ENCODE data around the gene ADGRG1. TPM values are rescaled to one million over a fixed set of nuclear protein-coding genes. Genes with fewer than 3 reads are reported as not detected.
"Not testable (repeated sequence)": the region's sequence is repeated elsewhere in the genome, so short reads cannot be mapped to it uniquely, and the experiment has no call there.

Gene ADGRG1
- total RNA-seq, 1 experiment from 2014 or later = 138 TPM

DNA sequence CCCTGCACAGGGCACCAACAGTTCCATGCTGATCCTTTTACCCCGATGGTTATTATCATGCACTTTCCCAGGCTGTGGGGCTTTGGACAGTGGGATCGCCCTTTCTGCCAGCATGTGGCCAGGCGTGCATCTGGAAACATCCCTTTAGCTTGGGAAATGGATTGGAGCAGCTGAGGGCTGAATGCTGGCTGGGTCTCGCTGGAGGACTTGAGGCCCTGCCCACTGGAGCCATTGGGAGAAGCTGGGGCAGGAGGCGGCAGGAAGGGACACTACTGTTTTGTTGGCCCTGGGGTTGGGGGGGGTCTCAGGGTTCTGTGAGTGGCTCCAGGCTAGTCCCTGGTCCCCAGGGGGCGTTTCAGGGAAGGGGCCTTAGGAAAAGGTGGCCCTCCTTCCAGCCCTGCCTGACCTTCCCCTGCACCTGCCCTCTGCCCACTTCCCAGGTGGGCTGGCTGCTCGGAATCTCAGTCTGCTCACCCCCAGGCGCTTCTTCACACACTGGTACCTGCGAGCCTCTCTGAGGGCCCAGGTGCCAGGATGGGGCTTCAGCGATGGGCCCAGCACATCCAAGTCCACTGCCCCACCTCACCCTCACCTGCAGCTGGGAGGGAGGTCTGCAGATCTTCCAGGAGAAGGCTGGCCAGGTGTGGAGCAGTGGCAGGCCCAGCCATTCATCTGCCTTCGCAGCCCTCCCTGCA, 38.1 kb downstream of the ADGRG1 start:
- DNase-seq (ENCODE audit: low spot score) = no peak

- DNase-seq (ENCODE audit: low spot score) = no peak
These were observed 38.7 kb downstream of the ADGRG1 start for GRCh38 chr16:57667048-57667525.

DNA sequence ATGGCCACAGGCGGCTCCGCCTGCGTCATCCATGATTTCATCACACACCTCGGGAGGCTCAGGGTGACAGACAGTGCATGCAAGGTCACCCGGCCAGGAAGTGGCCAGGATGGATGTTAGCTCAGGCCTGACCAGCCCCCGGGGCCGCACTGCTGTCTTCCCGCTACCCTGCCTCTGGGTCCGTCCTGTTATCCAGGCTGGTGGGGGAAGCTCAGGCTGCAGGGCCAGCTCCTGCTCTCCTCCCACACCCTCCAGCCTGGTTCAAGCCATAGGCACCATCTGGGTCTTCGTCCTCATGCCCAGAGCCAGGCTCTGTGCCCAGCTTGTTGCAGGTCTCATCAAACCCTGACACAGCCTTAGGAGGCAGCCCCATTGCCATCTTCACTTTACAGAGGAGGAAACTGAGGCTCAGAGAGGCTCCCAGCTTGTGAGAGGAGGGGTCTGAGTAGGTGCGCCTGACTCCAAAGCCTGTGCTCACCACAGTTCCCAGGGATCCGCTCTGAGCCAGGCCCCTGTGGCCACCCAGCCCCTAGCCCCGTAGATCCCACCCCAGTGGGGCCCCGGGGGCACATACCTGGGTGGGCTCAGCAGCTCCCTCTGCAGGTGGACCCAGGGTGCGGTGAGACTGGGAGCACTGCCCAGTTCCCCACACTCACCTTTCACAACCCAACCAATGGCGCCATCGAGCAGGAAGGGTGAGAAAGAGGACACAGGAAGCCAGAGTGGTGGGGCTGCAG, 39.3 kb downstream of the ADGRG1 start:
- DNase-seq (ENCODE audit: low spot score) = no peak

- no peak for DNase-seq (ENCODE audit: low spot score)
These were observed 39.8 kb downstream of the ADGRG1 start, which contains the start of gene ADGRG3 for GRCh38 chr16:57668263-57668571. Gene ADGRG3 (plus strand): TSS chr16:57668306. CDS start chr16:57668348, 42 bp downstream.

GRCh38 chr16:57668630-57669475, 40.4 kb downstream of the ADGRG1 start:
- no peak for DNase-seq (ENCODE audit: low spot score)

DNA sequence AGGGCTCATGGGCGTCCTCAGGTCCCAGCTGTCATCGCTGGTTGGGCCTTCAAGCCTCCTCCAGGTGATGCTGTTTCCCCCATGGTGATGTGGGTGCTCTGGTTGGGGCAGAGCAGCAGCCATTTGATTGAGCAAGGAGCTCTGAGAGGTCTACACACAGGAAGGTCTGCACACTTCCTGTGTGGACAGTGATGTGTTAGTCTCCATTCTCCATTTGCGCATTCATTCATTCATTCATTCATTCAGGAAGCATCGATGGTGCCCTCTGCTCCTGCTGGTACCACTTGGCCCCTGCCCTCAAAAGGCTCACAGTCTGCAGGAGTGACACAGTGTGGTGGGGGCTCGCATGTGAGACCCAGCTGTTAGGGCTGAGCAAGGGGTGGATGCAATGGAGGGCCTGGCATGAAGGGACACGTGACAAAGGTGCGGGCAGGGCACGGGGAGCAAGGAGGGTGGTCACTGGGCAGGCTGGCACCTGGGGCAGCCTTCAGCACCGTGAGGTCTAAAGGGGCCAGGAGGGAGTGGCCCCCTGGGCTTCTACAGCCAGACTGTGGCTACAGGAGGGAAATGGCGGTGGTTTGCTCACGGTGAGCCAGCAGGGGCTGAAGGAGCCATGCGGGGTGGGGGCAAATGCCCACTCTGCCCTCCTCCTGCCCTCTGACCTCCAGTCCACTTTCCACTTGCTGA, 41.2 kb downstream of the ADGRG1 start:
- DNase-seq (ENCODE audit: low spot score) = no peak

- no peak for DNase-seq (ENCODE audit: low spot score)
These were observed 41.8 kb downstream of the ADGRG1 start for GRCh38 chr16:57670196-57670595.

GRCh38 chr16:57671451-57671850, 43.0 kb downstream of the ADGRG1 start:
- not testable (repeated sequence) for DNase-seq (ENCODE audit: low spot score)

DNA sequence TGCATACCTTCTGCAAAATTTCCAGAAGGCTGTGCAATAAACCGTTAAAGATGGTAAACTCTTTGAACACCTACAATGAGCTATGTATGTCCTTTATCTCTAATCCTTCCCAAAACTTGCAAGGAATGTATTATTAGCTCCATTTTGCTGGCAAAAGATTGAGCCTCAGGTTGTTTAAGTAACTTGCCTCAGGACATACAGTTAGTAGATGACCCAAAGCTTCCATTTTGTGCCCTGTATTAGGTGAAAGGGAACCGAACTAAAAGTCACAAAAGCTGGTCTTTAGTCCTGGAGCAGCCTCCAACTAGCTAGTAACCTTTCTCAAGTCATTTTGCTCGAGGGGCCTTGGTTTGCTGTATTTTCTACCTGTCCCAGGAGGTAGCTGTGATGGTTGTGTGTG, 44.0 kb downstream of the ADGRG1 start:
- DNase-seq (ENCODE audit: low spot score) = no peak

DNA sequence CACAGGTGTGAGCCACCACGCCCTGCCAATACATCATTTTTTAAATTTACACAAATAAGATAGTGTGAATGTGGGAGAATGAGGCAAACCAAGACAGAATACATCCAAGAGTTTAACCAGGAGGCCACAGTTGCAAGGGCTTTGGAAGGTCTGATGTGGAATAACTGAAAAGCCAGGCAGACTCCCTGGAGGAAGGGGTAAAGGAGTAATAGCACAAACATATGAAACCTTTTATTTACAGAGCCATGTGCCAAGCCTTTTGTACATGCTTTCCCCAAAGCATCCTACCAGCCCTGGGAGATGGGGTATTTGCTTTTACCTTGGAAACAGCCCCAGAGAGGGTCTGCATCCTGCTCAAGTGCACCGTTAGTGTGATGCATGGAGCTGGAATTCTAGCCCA, 44.4 kb downstream of the ADGRG1 start:
- DNase-seq (ENCODE audit: low spot score) = no peak

DNA sequence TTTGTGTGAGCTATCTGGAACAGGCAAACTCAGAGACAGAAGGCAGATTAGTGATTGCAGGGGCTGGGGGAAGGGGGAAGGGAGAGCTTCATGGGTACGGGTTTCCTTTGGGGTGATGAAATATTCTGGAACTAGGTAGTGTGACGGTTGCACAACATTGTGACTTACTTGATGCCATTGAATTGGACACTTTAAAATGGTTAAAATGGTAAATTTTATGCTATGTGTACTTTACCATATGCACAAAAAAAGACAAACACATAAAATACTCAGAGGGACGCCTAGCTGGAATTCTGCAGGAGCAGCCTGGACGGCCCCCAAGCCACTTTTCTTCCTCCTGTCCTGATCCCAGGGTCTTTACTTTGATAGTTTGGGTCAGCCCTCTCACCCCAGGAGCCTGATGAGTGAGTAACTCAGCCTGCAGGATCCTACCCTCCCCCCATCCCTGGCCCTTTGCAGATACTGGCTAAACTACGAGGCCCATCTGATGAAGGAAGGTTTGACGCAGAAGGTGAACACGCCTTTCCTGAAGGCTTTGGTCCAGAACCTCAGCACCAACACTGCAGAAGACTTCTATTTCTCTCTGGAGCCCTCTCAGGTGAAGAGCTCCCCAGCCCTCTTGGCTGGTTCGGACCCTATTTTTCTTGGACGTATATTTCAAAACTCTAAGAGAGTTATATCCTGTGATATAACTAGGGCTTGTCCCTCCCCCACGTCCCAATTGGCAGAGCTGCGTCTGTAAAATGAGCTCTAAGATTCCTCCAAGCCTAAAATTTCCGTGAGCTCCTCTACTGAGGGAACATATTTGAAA, 47.5 kb downstream of the ADGRG1 start:
- DNase-seq (ENCODE audit: low spot score) = no peak

DNA sequence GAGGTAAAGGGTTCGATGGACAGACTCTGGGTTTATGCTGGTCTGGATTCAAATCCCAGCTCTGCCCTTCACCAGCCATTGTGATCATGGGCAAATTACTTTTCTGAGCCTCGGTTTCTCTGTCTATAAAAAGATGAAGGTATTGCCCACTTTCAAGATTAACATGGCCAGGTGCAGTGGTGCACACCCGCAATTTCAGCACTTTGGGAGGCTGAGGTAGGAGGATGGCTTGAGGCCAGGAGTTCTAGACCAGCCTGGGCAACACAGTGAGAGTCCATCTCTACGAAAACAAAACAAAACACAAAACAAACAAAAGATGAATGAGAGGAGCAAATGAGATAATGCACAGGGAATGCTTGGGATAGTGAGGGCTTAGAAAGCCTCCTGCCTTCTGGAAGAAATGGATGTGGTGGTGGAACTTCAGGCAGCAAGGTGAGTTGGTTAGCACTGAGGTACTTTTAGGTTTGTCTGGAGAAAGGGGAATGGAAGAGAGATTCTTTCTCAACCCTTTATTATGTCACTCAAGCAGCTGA, 48.2 kb downstream of the ADGRG1 start:
- DNase-seq (ENCODE audit: low spot score) = no peak

GRCh38 chr16:57677622-57678369, 49.4 kb downstream of the ADGRG1 start:
- no peak for DNase-seq (ENCODE audit: low spot score)

- no peak for DNase-seq (ENCODE audit: low spot score)
These were observed 50.6 kb downstream of the ADGRG1 start for GRCh38 chr16:57679016-57679415.

DNA sequence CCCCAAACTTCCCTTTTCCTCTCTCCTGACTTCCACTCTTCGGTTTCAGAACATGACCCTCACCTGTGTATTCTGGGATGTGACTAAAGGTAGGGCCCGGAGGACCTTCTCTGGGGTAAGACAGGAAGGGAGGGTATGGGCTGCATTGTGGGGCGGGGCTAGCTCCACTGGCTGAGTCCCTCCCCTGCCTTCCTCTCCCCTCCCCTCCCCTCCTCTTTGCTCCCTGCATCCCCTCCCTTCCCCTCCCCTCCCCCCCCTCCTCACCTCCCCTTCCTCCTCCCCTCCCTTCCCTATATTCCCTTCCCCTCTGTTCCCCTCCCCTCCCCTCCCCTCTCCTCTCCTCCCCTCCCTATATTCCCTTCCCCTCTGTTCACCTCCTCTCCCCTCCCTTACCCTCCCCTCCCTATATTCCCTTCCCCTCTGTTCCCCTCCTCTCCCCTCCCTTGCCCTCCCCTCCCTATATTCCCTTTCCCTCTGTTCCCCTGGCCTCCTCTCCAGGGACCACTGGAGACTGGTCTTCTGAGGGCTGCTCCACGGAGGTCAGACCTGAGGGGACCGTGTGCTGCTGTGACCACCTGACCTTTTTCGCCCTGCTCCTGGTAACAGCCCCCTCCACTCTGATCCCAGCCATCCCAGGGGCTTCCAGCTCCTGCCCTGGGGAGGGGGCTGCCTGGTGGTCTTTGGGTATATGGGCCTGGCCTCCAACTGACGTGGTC, 51.5 kb downstream of the ADGRG1 start:
- no peak for DNase-seq (ENCODE audit: low spot score)

DNA sequence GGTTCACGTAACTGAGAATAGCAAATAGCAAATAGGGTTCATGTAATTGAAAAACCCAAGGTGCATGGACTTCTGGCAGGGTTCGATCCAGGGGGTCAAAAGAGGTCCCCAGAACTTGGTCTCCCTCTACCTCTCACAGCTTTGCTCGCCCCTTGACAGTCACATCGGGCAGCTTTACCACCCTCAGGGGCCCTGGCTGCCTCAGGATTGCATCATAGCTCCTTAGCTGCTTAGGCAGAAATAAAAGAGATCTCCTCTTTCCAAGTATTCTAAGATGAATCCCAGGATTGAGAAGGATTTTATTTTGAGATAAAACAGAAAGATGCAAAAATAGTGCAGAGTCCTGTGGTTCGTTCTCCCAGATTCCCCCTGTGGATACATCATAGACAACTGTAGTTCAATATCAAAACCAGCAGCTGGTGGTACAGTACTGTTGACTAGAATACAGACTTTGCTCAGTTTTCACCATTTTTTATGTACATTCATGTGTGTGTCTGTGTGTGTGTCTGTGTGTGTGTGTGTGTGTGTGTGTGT, 52.5 kb downstream of the ADGRG1 start:
- DNase-seq (ENCODE audit: low spot score) = no peak

DNA sequence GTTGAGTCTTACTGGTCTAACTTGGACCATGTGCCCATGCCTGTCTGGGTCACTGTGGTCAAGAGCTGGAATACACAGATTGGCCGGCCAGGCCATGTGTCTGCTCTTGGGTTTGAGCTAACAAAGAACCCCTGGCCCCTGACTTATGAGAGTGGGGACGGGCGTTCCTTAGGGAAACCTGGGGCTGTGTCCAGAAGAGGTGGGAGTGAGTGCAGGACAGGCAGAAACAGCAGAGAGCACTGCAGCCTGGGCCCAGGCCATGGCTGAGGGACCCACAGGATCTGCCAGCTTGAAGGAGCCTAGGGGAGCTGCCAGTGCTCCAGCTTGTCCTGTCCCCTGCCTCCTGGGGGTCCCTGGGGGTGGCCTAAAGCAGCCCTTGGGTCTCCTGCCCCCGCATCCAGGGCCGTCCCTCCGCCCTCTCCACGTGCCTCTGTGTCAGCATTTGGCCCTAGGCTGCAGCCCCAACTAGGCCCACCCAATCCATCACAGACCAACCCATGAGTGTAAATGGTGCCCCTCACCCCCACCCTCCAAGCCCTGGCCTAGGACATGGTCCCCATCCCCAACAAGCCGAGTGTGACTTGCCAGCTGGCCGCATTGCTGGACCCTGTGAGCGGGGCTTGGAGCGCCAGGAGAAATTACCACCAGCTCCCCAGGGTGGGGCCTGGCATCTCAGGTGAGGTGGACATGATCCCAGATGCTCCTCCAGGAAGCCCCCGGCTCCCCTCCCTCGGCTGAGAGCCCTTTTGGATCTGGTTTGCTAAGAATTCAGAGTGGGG, 53.7 kb downstream of the ADGRG1 start:
- no peak for DNase-seq (ENCODE audit: low spot score)

Measured in HT-29 (cell line).